HG02610 (cell line): Measurements from ENCODE around the gene DCST1.

ENCODE experiments used
- ATAC-seq: cut with Tn5 transposase; IDR thresholded peaks from one replicate; pipeline ENCODE4 v1.9.1; 2021; ENCODE audit warnings: mild to moderate bottlenecking, moderate library complexity; ENCODE audit not compliant: unreplicated experiment

DCST1 gene

GRCh38 chr1:155050560-155051341, 17.1 kb downstream of the DCST1 start, which contains the start of gene ADAM15:
TSS of gene ADAM15 (plus strand) at chr1:155051316. CDS start at chr1:155051387, 71 bp downstream.
- peak; percentile 69 for ATAC-seq

- ATAC-seq: no peak
These were observed 17.7 kb downstream of the DCST1 start for GRCh38 chr1:155051342-155051776.

- no peak for ATAC-seq
These were observed 18.3 kb downstream of the DCST1 start for GRCh38 chr1:155051777-155052398.

- no peak for ATAC-seq
These were observed 19.1 kb downstream of the DCST1 start for GRCh38 chr1:155052439-155053395.

- ATAC-seq: no peak
These were observed 20.0 kb downstream of the DCST1 start for GRCh38 chr1:155053531-155054105.

GRCh38 chr1:155057104-155057503, 23.5 kb downstream of the DCST1 start:
- ATAC-seq: no peak

GRCh38 chr1:155057788-155058211, 24.2 kb downstream of the DCST1 start:
- ATAC-seq: no peak

- ATAC-seq: no peak
These were observed 27.1 kb downstream of the DCST1 start for GRCh38 chr1:155060736-155061135.

GRCh38 chr1:155061381-155062150, 27.9 kb downstream of the DCST1 start:
- ATAC-seq: peak; percentile 36

- ATAC-seq: no peak
These were observed 28.6 kb downstream of the DCST1 start for GRCh38 chr1:155062151-155062686.

GRCh38 chr1:155062702-155063411, 29.2 kb downstream of the DCST1 start:
- ATAC-seq: no peak

GRCh38 chr1:155063550-155064110, 30.0 kb downstream of the DCST1 start, which contains the start of gene EFNA4:
TSS of gene EFNA4 (plus strand) at chr1:155063740. CDS start at chr1:155063824, 84 bp downstream.
- ATAC-seq: peak; percentile 64

GRCh38 chr1:155064111-155064831, 30.6 kb downstream of the DCST1 start:
- no peak for ATAC-seq

- no peak for ATAC-seq
These were observed 31.3 kb downstream of the DCST1 start for GRCh38 chr1:155064832-155065429.

GRCh38 chr1:155066777-155067176, 33.2 kb downstream of the DCST1 start:
- ATAC-seq: no peak

- no peak for ATAC-seq
These were observed 35.0 kb downstream of the DCST1 start for GRCh38 chr1:155068599-155068998.

- ATAC-seq: no peak
These were observed 36.0 kb downstream of the DCST1 start for GRCh38 chr1:155069551-155070157.
